HG02938 (cell line): ENCODE measurements around the gene SLC6A6.

Experiments
- ATAC-seq: cut with Tn5 transposase; IDR thresholded peaks from one replicate; pipeline ENCODE4 v1.9.1; 2021; ENCODE audit warnings: mild to moderate bottlenecking, moderate library complexity; ENCODE audit not compliant: unreplicated experiment

The SLC6A6 gene

GRCh38 chr3:14517601-14518431, 115.4 kb downstream of the SLC6A6 start:
- ATAC-seq: no peak

- no peak for ATAC-seq
Measured at GRCh38 chr3:14518432-14518802, 116.0 kb downstream of the SLC6A6 start.

- ATAC-seq: no peak
Measured at GRCh38 chr3:14518893-14519292, 116.5 kb downstream of the SLC6A6 start.

- no peak for ATAC-seq
Measured at GRCh38 chr3:14519406-14519805, 117.0 kb downstream of the SLC6A6 start.

GRCh38 chr3:14520149-14520548, 117.7 kb downstream of the SLC6A6 start:
- no peak for ATAC-seq

- ATAC-seq: no peak
Measured at GRCh38 chr3:14520967-14521366, 118.6 kb downstream of the SLC6A6 start.

- no peak for ATAC-seq
Measured at GRCh38 chr3:14521611-14522010, 119.2 kb downstream of the SLC6A6 start.

GRCh38 chr3:14522129-14522691, 119.8 kb downstream of the SLC6A6 start:
- no peak for ATAC-seq

- no peak for ATAC-seq
Measured at GRCh38 chr3:14522768-14523167, 120.4 kb downstream of the SLC6A6 start.

- ATAC-seq: no peak
Measured at GRCh38 chr3:14523792-14524191, 121.4 kb downstream of the SLC6A6 start.

- no peak for ATAC-seq
Measured at GRCh38 chr3:14524311-14524711, 121.9 kb downstream of the SLC6A6 start.

- no peak for ATAC-seq
Measured at GRCh38 chr3:14524920-14525660, 122.7 kb downstream of the SLC6A6 start.

GRCh38 chr3:14525685-14526631, 123.6 kb downstream of the SLC6A6 start:
- ATAC-seq: no peak

GRCh38 chr3:14528081-14528480, 125.7 kb downstream of the SLC6A6 start:
- ATAC-seq: no peak

GRCh38 chr3:14531856-14532395, 129.5 kb downstream of the SLC6A6 start:
- no peak for ATAC-seq

GRCh38 chr3:14532691-14533456, 130.5 kb downstream of the SLC6A6 start:
- no peak for ATAC-seq

GRCh38 chr3:14533457-14533958, 131.1 kb downstream of the SLC6A6 start:
- no peak for ATAC-seq

GRCh38 chr3:14534516-14535191, 132.2 kb downstream of the SLC6A6 start:
- ATAC-seq: no peak

- ATAC-seq: no peak
Measured at GRCh38 chr3:14535616-14536015, 133.2 kb downstream of the SLC6A6 start.
